Mesothelial cell of epicardium (in vitro differentiated cells): ENCODE results near the gene TBC1D2B. TPM values are rescaled to one million over a fixed set of nuclear protein-coding genes. Genes with fewer than 3 reads are reported as not detected.

Source experiments
- DNase-seq, 2 experiments: peaks; one replicate each; pipeline ENCODE4 v3.0.0; 2021; ENCODE audit warnings: low spot score in 2 of 2; ENCODE audit not compliant: unreplicated experiment in 2 of 2
- H3K27ac Mint-ChIP-seq: 2 replicates; pipeline ENCODE4 v1.8.0; 2021; ENCODE audit warnings: mixed read lengths
- H3K27me3 Mint-ChIP-seq: 2 replicates; pipeline ENCODE4 v1.8.0; 2021; ENCODE audit warnings: low read depth, mixed read lengths
- H3K36me3 Mint-ChIP-seq: 2 replicates; pipeline ENCODE4 v1.8.0; 2021; ENCODE audit warnings: mixed read lengths
- H3K4me1 Mint-ChIP-seq: 2 replicates; pipeline ENCODE4 v1.8.0; 2021; ENCODE audit warnings: mixed read lengths
- H3K4me3 Mint-ChIP-seq: 2 replicates; pipeline ENCODE4 v1.8.0; 2021; ENCODE audit warnings: mild to moderate bottlenecking, moderate library complexity, mixed read lengths
- H3K9me3 Mint-ChIP-seq: 2 replicates; pipeline ENCODE4 v1.8.0; 2021; ENCODE audit warnings: mixed read lengths
- total RNA-seq: library from RNA; stranded (reverse); gene quantifications from 3 replicates; pipeline ENCODE4 v1.2.1, GENCODE V29; 2021
- TF ChIP-seq, protein P1 (sequence below): fragments of 200-600 bp; sonication (generic); IDR thresholded peaks from one replicate; pipeline ENCODE4 v1.5.0; 2021; ENCODE audit warnings: antibody characterized with exemption; ENCODE audit not compliant: unreplicated experiment

TBC1D2B gene
- total RNA-seq, 1 donor from 2014 or later, result 39.8 TPM

GRCh38 chr15:78082106-78082742, 4.7 kb upstream of the TBC1D2B start:
- no peaks in the 10 kb centered on the region for H3K36me3 Mint-ChIP-seq
- H3K27me3 Mint-ChIP-seq, result no peaks in the 10 kb centered on the region
- H3K4me1 Mint-ChIP-seq, result peaks cover 7% of the 10 kb centered on the region
- H3K27ac Mint-ChIP-seq, result no peak overlapping the region
- TF ChIP-seq, protein P1, sequence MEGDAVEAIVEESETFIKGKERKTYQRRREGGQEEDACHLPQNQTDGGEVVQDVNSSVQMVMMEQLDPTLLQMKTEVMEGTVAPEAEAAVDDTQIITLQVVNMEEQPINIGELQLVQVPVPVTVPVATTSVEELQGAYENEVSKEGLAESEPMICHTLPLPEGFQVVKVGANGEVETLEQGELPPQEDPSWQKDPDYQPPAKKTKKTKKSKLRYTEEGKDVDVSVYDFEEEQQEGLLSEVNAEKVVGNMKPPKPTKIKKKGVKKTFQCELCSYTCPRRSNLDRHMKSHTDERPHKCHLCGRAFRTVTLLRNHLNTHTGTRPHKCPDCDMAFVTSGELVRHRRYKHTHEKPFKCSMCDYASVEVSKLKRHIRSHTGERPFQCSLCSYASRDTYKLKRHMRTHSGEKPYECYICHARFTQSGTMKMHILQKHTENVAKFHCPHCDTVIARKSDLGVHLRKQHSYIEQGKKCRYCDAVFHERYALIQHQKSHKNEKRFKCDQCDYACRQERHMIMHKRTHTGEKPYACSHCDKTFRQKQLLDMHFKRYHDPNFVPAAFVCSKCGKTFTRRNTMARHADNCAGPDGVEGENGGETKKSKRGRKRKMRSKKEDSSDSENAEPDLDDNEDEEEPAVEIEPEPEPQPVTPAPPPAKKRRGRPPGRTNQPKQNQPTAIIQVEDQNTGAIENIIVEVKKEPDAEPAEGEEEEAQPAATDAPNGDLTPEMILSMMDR, result no peak
- no peak overlapping the region for H3K4me3 Mint-ChIP-seq
- H3K9me3 Mint-ChIP-seq, result no peaks in the 10 kb centered on the region
- DNase-seq, result no peak

DNA sequence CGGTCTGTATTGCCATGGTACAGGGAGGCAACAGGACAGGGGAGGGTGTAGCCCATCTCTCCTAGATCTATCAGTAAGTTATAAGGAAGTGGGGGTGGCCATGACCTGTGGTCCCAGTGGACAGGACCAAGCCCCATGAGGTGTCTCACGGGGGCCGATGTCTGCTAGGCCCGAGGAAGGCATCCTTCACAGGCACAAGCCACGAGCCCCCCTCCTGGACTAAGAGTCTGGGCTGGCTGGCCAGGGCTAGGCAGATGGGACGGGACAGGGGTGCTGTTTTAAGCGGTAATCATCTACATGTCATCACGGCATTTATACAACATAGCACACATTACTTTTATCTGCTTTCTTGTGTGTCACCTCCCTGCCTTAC, 2.6 kb upstream of the TBC1D2B start:
- no peak overlapping the region for H3K4me3 Mint-ChIP-seq
- no peaks in the 10 kb centered on the region for H3K36me3 Mint-ChIP-seq
- H3K27me3 Mint-ChIP-seq, result no peaks in the 10 kb centered on the region
- TF ChIP-seq, protein P1, result no peak
- DNase-seq, result no peak
- peaks cover 21% of the 10 kb centered on the region for H3K4me1 Mint-ChIP-seq
- no peak overlapping the region for H3K27ac Mint-ChIP-seq
- no peaks in the 10 kb centered on the region for H3K9me3 Mint-ChIP-seq

- Mint-ChIP-seq H3K27ac (no peak overlapping the region), H3K4me3 (no peak overlapping the region), H3K9me3 (no peaks in the 10 kb centered on the region), H3K27me3 (no peaks in the 10 kb centered on the region), H3K4me1 (peaks cover 20% of the 10 kb centered on the region), H3K36me3 (no peaks in the 10 kb centered on the region)
- TF ChIP-seq, protein P1, result no peak
- DNase-seq, result no peak
Measured at GRCh38 chr15:78079298-78080087, 2.0 kb upstream of the TBC1D2B start.

DNA sequence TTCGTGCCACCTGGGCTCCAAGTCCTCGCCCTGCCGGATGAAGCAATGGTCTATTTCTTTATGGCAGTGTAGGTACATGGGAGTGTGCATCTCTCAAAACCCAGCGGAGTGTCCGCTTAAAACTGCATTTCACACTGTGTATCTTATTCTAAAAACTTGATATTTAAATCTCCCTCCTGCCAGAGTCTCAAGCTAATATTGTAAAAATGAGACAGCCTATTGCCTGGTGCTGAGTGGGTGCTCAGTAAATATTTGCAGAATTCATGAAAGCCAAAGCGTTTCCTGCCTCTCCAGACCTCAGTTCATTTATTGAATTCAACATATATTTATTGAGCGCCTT, 330 bp upstream of the TBC1D2B start:
- no peaks in the 10 kb centered on the region for H3K27me3 Mint-ChIP-seq
- no peak overlapping the region for H3K27ac Mint-ChIP-seq

GRCh38 chr15:78076231-78077052, 1.1 kb downstream of the TBC1D2B start:
- Mint-ChIP-seq H3K36me3 (no peaks in the 10 kb centered on the region), H3K9me3 (no peaks in the 10 kb centered on the region), H3K4me1 (peaks cover 37% of the 10 kb centered on the region), H3K27ac (peak overlapping the region; percentile 96), H3K27me3 (no peaks in the 10 kb centered on the region), H3K4me3 (peak overlapping the region; percentile 80)
- no peak for DNase-seq
- TF ChIP-seq, protein P1, result no peak

More for the DNA sequence above, 330 bp upstream of the TBC1D2B start:
- Mint-ChIP-seq H3K4me1 (peaks cover 25% of the 10 kb centered on the region), H3K36me3 (no peaks in the 10 kb centered on the region), H3K4me3 (peak overlapping the region; percentile 79), H3K9me3 (no peaks in the 10 kb centered on the region)
- DNase-seq, result no peak
- TF ChIP-seq, protein P1, result no peak
